Astrocyte (in vitro differentiated cells and primary cell): ENCODE data around the gene TRIM10. TPM values are rescaled to one million over a fixed set of nuclear protein-coding genes. Genes with fewer than 3 reads are reported as not detected.

Experiments used
- DNase-seq: peaks from one replicate; pipeline ENCODE4 v3.0.0-alpha.2; 2010; ENCODE audit warnings: low read depth
- FAIRE-seq: peaks from 2 replicates; lab custom pipeline; 2011; peaks lifted over from hg19 to GRCh38; lab: Jason Lieb, UNC
- H2AFZ ChIP-seq: 2 replicates; pipeline ENCODE4 v1.6.0; 2012; ENCODE audit warnings: low read depth, low read length, inconsistent platforms
- H3K27ac ChIP-seq: 2 replicates; pipeline ENCODE4 v1.5.1; 2011; ENCODE audit warnings: low read depth, low read length, inconsistent platforms
- H3K27me3 ChIP-seq: 2 replicates; pipeline ENCODE4 v1.6.0; 2011; ENCODE audit warnings: low read length, inconsistent platforms; ENCODE audit not compliant: insufficient read depth
- H3K36me3 ChIP-seq: 2 replicates; pipeline ENCODE4 v1.5.1; 2011; ENCODE audit warnings: low read length, inconsistent platforms; ENCODE audit not compliant: insufficient read depth
- H3K4me1 ChIP-seq: 2 replicates; pipeline ENCODE4 v1.5.1; 2011; ENCODE audit warnings: low read length, inconsistent platforms; ENCODE audit not compliant: insufficient read depth
- H3K4me2 ChIP-seq: 2 replicates; pipeline ENCODE4 v1.6.0; 2012; ENCODE audit warnings: low read length, inconsistent platforms
- H3K4me3 ChIP-seq: 2 replicates; pipeline ENCODE4 v1.5.1; 2011; ENCODE audit warnings: low read depth, mild to moderate bottlenecking, low read length, inconsistent platforms; ENCODE audit not compliant: insufficient read depth
- H3K79me2 ChIP-seq: 2 replicates; pipeline ENCODE4 v1.6.0; 2012; ENCODE audit warnings: mild to moderate bottlenecking, low read length, inconsistent platforms; ENCODE audit not compliant: insufficient read depth
- H3K9ac ChIP-seq: 2 replicates; pipeline ENCODE4 v1.6.0; 2012; ENCODE audit warnings: mild to moderate bottlenecking, low read length, inconsistent platforms
- H3K9me3 ChIP-seq: 2 replicates; pipeline ENCODE4 v1.5.1; 2012; ENCODE audit warnings: low read depth, mild to moderate bottlenecking, low read length, inconsistent platforms; ENCODE audit not compliant: insufficient read depth
- H4K20me1 ChIP-seq: 2 replicates; pipeline ENCODE4 v1.6.0; 2012; ENCODE audit warnings: low read length, inconsistent platforms; ENCODE audit not compliant: insufficient read depth
- H3K27ac Mint-ChIP-seq: one replicate; pipeline ENCODE4 v1.8.0; 2021; ENCODE audit warnings: mild to moderate bottlenecking, mixed read lengths; ENCODE audit not compliant: unreplicated experiment
- H3K27me3 Mint-ChIP-seq: one replicate; pipeline ENCODE4 v1.8.0; 2021; ENCODE audit warnings: low read depth, mixed read lengths; ENCODE audit not compliant: unreplicated experiment
- H3K36me3 Mint-ChIP-seq: one replicate; pipeline ENCODE4 v1.8.0; 2021; ENCODE audit warnings: low read depth, mixed read lengths; ENCODE audit not compliant: unreplicated experiment
- H3K4me1 Mint-ChIP-seq: one replicate; pipeline ENCODE4 v1.8.0; 2021; ENCODE audit warnings: low read depth, mixed read lengths; ENCODE audit not compliant: unreplicated experiment
- H3K4me3 Mint-ChIP-seq: one replicate; pipeline ENCODE4 v1.8.0; 2021; ENCODE audit warnings: mild to moderate bottlenecking, moderate library complexity, mixed read lengths; ENCODE audit not compliant: unreplicated experiment
- H3K9me3 Mint-ChIP-seq: one replicate; pipeline ENCODE4 v1.8.0; 2021; ENCODE audit warnings: mild to moderate bottlenecking, mixed read lengths; ENCODE audit not compliant: unreplicated experiment
- EZH2 ChIP-seq: IDR thresholded peaks from 2 replicates; pipeline ENCODE4 v1.6.1; 2012; ENCODE audit warnings: mild to moderate bottlenecking, low read length, inconsistent platforms; ENCODE audit not compliant: insufficient read depth
- total RNA-seq: library from RNA; stranded (reverse); gene quantifications from 2 replicates; pipeline ENCODE4 v1.2.1, GENCODE V29; 2021
- TF ChIP-seq, protein P1 (sequence below): IDR thresholded peaks from 2 replicates; pipeline ENCODE4 v1.5.1; 2011; ENCODE audit warnings: low read depth, mild to moderate bottlenecking, inconsistent platforms, low read length, moderate library complexity; ENCODE audit not compliant: insufficient read depth

Gene TRIM10
- total RNA-seq, 1 donor from 2014 or later = not detected

DNA sequence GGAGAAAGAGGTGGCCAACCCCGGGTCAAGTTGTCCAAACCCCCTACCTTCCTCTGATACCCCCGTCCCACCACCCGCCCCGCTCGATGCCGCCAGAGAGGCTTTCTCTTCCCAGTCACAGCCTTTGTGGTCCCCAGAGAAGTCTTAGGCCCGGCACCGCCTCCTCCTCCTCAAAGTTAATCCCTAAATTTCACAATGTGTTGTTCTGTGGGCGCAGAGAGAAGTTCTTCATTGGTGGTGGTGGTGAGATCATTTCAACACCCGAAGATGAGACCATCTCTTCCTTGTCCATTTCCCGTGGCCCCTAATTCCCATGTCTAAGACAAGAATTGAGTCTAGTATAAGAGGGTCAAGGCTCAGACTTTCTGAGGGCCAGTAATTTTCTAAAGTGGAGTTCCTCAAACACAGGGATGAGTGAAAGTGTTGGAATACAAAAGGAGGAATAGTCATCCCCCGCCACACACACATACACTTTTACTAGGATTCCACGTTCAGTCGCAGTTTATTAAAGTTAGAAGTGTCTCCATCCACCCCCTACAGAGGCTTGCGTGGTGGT, 58.5 kb downstream of the TRIM10 start:
- FAIRE-seq (no peak), DNase-seq (no peak)
- Histone ChIP-seq H4K20me1 (no peaks in the 10 kb centered on the region), H3K79me2 (no peaks in the 10 kb centered on the region), H3K9me3 (no peaks in the 10 kb centered on the region), H3K36me3 (no peaks in the 10 kb centered on the region), H3K4me3 (peak overlapping the region; percentile 46), H3K4me1 (peaks cover 13% of the 10 kb centered on the region), H3K27ac (no peak overlapping the region), H3K9ac (peak overlapping the region; percentile 32), H3K27me3 (peaks cover 57% of the 10 kb centered on the region), H3K4me2 (peak overlapping the region; percentile 89), H2AFZ (peak overlapping the region; percentile 87)
- peaks cover 63% of the 10 kb centered on the region for H3K27me3 Mint-ChIP-seq
- no peak overlapping the region for H3K27ac Mint-ChIP-seq
- no peaks in the 10 kb centered on the region for H3K36me3 Mint-ChIP-seq
- no peaks in the 10 kb centered on the region for H3K9me3 Mint-ChIP-seq
- peak overlapping the region; percentile 89 for H3K4me3 Mint-ChIP-seq
- TF ChIP-seq, protein P1, sequence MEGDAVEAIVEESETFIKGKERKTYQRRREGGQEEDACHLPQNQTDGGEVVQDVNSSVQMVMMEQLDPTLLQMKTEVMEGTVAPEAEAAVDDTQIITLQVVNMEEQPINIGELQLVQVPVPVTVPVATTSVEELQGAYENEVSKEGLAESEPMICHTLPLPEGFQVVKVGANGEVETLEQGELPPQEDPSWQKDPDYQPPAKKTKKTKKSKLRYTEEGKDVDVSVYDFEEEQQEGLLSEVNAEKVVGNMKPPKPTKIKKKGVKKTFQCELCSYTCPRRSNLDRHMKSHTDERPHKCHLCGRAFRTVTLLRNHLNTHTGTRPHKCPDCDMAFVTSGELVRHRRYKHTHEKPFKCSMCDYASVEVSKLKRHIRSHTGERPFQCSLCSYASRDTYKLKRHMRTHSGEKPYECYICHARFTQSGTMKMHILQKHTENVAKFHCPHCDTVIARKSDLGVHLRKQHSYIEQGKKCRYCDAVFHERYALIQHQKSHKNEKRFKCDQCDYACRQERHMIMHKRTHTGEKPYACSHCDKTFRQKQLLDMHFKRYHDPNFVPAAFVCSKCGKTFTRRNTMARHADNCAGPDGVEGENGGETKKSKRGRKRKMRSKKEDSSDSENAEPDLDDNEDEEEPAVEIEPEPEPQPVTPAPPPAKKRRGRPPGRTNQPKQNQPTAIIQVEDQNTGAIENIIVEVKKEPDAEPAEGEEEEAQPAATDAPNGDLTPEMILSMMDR = no peak
- TF ChIP-seq EZH2 = no peak
- peaks cover 7% of the 10 kb centered on the region for H3K4me1 Mint-ChIP-seq

Other genes starting within 250 kb of the TRIM10 start
- gene HLA-A, start 218.7 kb downstream of the TRIM10 start, total RNA-seq = 327 and 501 TPM in 2 replicates
- 16.8 and 21.0 TPM in 2 replicates for gene POLR1H, start 99.9 kb downstream of the TRIM10 start, total RNA-seq
- gene PPP1R11, start 94.0 kb downstream of the TRIM10 start, total RNA-seq = 37.8 and 40.8 TPM in 2 replicates
- gene RNF39, start 85.4 kb downstream of the TRIM10 start, total RNA-seq = not detected in 2 replicates
- not detected in 2 replicates for gene TRIM31, start 48.1 kb downstream of the TRIM10 start, total RNA-seq
- not detected in 2 replicates for gene TRIM40, start 25.1 kb downstream of the TRIM10 start, total RNA-seq
- gene TRIM15, start 2.3 kb upstream of the TRIM10 start, total RNA-seq = not detected in 2 replicates
- gene TRIM26, start 52.2 kb upstream of the TRIM10 start, total RNA-seq = 51.7 and 52.8 TPM in 2 replicates
- 18.3 and 20.7 TPM in 2 replicates for gene TRIM39, start 165.7 kb upstream of the TRIM10 start, total RNA-seq
- 33.5 and 41.8 TPM in 2 replicates for gene RPP21, start 183.9 kb upstream of the TRIM10 start, total RNA-seq